Skin of body (tissue), 2 donors: ENCODE data around the gene DTNBP1. TPM values are rescaled to one million over a fixed set of nuclear protein-coding genes. Genes with fewer than 3 reads are reported as not detected.
A peak's percentile ranks its signal among the peaks of the same experiment; 100 is the strongest.

Experiments
- DNase-seq: peaks from one replicate; lab custom pipeline; 2025; lab: John Stamatoyannopoulos, UW
- total RNA-seq: library from RNA; depleted of rRNA; stranded (reverse); fragments of >200 nt; gene quantifications from one replicate; pipeline ENCODE4 v1.2.3, GENCODE V29; 2014

Gene DTNBP1
- total RNA-seq, 1 donor from 2014 or later, result 9.1 TPM

DNA sequence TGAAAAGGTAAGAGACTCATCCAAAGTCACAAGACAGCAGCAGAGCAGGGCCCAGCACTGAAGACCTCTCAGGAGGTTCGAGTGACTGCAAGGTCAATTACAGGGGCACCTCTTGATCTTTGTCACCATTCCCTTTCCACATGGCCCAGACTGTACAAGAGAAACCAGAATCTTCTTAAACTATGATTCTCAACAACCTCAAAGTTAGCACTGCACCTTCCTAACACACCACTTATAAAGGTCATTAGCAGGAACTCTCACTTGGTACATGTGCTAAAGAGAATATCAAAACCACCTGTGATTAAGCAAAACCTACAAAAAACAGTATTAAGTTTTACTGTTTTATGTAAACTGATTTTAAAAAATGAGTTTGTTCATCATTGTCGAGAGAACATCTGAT is 70.2 kb downstream of the DTNBP1 start:
- no peak for DNase-seq

GRCh38 chr6:15588971-15589634 is 73.7 kb downstream of the DTNBP1 start:
- no peak for DNase-seq

DNA sequence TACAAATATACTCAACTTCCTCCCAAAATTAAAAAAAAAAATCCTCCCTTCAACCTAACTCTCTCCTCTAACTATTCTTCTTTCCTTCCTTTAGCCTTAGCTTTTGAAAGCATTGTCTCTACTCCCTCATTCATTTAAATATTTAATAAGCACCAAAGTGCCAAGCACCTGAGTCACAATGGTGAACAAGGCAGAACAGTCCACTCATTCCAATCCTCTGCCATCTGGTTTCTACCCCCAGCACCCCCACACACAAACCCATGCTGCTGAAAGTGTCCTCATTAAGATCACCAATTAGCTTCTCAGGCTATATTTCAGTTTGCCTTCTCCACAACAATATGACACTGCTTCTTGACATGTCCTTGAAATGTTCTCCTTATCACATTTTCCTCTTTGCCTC is 76.3 kb downstream of the DTNBP1 start:
- DNase-seq, result no peak

- DNase-seq, result no peak
Measured at GRCh38 chr6:15585760-15586214, 77.0 kb downstream of the DTNBP1 start.

GRCh38 chr6:15582499-15582898 is 80.3 kb downstream of the DTNBP1 start:
- DNase-seq, result no peak

DNA sequence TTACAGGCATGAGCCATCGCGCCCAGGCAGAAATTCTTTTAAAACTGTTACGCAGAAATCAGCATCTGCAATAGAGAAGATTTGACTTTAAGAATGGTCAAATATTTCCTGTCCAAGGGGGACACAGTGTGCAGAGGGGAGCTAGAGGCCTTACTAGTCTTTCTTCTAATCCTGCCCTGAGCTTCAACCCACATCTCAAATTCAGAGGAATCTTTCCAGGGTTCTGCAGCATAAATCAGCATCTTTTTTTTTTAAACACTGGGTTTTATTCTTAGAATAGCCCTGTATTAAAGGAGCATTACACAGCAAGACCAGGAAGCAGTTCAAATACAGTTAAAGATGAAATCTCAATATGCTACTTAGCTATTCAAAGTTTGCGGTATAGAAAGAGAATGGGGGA is 81.1 kb downstream of the DTNBP1 start:
- no peak for DNase-seq

GRCh38 chr6:15580326-15580725 is 82.5 kb downstream of the DTNBP1 start:
- no peak for DNase-seq

DNA sequence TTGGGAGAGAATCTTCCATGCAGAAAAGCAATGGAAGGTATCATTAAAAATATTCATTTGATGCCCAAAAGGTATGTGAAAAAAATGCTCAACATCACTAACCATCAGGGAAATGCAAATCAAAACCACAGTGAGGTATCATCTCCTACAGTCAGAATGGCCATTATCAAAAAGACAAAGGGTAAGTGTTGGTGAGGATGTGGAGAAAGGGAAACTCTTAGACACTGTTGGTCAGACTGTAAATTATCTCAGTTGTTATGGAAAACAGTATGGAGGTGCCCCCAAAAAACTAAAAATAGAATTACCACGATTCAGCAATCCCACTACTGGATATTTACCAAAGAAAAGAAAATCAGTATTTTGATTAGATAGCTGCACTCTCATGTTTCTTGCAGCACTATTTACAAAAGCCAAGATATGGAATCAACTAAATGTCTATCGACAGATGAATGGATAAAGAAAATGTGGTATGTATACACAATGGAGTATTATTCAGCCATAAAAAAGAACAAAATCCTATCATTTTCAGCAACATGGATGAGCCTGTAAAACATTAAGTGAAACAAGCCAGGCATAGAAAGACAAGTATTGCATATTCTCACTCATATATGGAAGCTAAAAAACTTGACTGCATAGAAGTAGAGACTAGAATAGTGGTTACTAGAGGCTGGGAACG is 84.0 kb downstream of the DTNBP1 start:
- no peak for DNase-seq

- DNase-seq, result no peak
Measured at GRCh38 chr6:15577550-15578171, 85.2 kb downstream of the DTNBP1 start.

DNA sequence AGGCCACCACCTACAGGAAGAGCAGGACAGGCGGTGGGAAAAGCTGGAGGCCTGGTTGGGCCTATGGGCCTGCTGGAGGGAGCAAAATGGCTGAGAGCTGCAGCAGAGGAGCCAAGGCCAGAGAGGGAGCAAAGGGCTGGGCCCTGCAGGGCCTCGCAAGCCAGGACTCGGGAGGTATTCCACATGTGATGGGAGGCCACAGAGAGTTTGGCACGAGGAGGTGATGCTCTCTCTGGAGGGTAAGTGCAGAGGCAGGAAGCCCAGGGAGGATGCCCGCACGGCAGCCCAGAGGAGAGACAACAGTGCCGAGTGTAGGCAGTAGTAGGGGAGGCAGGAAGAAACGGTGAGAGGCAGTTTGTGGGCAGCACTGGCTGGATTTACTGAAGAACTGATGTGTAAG is 85.7 kb downstream of the DTNBP1 start:
- DNase-seq, result no peak

GRCh38 chr6:15575357-15576033 is 87.3 kb downstream of the DTNBP1 start:
- no peak for DNase-seq

DNA sequence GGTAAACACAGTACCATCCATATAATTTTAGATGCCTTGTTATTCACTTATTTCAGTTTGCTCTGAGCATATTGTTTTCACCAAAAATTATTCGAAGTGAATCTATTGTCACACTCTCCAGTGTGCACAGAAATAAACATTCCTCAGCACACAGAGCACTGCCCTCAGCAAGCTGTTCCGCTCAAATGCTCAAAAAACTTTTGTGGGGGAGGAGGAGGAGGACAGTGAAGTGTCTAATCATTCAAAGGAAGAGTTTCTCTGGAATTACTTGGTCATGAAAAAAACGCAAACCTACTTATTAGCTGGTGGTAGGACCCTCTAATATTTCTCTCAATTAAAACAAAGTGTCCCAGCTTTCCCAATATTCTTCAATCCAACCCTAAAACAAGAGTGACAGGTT is 88.3 kb downstream of the DTNBP1 start:
- no peak for DNase-seq

DNA sequence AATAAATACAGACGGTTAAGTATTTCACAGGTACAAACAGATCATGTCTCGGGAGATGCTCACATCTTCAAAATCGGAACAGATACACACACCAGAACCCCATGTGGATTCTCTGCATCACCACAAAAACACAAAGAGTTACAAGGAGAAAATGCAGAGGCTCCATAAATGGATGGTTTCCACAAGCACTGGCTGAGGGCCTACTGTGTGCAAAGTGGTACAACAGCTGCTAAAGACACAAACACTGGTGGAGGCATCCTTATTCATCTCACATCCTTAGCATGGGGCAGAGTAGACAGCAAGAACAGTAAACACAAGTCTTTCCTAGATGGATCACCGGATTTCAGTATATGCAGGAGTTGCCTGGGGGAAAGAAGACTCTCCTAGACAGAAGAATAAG is 88.8 kb downstream of the DTNBP1 start:
- DNase-seq, result no peak

DNA sequence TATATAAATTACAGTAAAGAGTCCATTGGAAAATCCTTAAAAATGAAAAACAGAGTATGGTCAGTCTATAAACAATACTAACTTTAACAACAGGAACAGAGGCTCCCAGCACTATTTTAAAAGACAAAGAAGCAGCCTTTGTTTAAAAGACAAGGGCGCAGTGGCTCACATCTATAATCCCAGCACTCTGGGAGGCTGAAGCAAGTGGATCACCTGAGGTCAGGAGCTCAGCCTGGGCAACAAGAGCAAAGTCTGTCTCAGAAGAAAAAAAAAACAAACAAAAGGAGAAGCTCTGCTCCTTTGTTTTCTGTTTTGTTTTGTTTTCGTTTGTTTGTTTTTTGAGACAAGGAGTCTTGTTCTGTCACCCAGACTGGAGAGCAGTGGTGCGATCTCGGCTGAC is 89.4 kb downstream of the DTNBP1 start:
- DNase-seq, result no peak

GRCh38 chr6:15572296-15573016 is 90.4 kb downstream of the DTNBP1 start:
- DNase-seq, result no peak

- no peak for DNase-seq
Measured at GRCh38 chr6:15570171-15570570, 92.7 kb downstream of the DTNBP1 start.

GRCh38 chr6:15569035-15569995 is 93.5 kb downstream of the DTNBP1 start:
- DNase-seq, result no peak

DNA sequence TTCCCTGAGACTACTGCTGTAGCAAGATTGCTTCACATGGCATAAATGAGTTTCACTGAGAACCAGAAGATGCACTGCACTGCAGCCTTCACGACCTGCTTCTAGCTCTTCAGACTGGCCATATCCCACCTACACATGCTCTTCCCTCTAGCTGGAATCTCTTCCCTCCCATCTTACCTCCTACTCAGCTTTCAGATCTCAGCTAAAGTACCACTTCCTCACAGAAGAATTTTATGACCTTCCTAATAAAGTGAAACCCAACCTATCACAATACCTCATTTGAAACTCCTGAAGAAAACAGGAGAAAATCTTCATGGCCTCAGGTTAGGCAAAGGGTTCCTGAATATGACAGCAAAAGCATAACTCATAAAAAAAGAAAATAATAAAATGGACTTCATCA is 99.9 kb downstream of the DTNBP1 start:
- DNase-seq, result no peak

DNA sequence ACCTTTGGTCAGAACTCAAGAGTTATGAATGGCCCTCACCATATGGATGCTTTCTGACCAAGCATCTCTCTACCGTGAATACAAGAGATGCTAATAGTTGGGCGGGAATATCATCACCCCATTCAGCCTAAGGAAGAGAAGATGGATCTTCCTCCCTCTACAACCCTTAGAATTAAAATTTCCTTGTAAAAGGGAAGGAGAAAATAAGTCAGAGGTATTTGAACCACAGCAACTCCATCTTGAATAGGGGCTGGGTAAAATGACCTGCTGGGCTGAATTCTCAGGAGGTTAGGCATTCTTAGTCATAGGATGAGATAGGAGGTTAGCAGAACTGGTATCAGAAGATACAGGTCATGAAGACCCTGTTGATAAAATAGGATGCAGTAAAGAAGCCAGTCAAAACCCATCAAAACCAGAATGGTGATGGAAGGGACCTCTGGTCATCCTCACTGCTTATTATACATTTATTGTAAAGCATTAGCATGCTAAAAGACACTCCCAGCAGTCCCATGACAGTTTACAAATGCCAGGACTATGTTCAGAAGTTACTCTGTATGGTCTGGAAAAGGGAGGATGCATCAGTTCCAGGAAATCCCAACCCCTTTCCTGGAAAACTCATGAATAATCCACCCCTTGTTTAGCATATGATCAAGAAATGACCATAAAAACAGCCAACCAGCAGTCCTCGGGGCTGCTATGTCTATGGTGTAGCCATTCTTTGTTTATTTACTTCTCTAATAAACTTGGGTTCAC is 101.2 kb downstream of the DTNBP1 start:
- DNase-seq, result peak; percentile 45

DNA sequence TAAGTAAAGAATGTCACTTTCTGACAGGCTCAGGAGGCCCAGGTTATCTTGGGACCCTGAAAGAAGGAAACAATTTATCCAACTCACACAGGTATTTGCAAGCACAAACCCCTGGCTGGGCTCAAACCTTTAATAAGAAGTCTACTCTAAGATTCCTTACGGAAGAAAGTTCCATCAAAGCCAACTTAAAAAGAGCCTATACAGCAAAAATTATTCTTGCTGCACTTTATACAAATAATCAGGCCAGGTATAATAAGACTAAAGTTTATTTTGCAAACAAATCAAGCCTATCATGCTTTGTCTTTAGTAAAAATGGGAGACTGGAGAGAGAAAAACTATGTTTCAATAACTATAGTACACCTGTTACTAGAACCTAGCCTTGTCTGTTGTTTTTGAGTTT is 102.1 kb downstream of the DTNBP1 start:
- DNase-seq, result no peak
